DOHH2 (cell line): ENCODE results near the gene MCEE.

Experiments used
- H3F3A ChIP-seq: fragments of 200-600 bp; sonication (generic), shearing (Covaris generic); 2 replicates; pipeline ENCODE4 v1.6.0; 2016; ENCODE audit warnings: antibody characterized with exemption, mild to moderate bottlenecking; ENCODE audit not compliant: control insufficient read depth, insufficient read depth
- H3K27ac ChIP-seq: fragments of 200-600 bp; sonication (generic); 2 replicates; pipeline ENCODE4 v1.5.1; 2014; ENCODE audit warnings: low read depth, mild to moderate bottlenecking, low read length, moderate library complexity
- H3K27me3 ChIP-seq: fragments of 200-600 bp; sonication (generic); 2 replicates; pipeline ENCODE4 v1.6.1; 2014; ENCODE audit warnings: mild to moderate bottlenecking, low read length, mixed read lengths; ENCODE audit not compliant: control insufficient read depth
- H3K36me3 ChIP-seq: fragments of 200-600 bp; sonication (generic); 2 replicates; pipeline ENCODE4 v1.6.1; 2014; ENCODE audit warnings: mild to moderate bottlenecking, low read length, moderate library complexity, mixed read lengths; ENCODE audit not compliant: control insufficient read depth
- H3K4me1 ChIP-seq: fragments of 200-600 bp; sonication (generic); 2 replicates; pipeline ENCODE4 v1.6.1; 2014; ENCODE audit warnings: mild to moderate bottlenecking, low read length, mixed read lengths; ENCODE audit not compliant: control insufficient read depth
- H3K4me2 ChIP-seq: fragments of 200-600 bp; sonication (generic); 2 replicates; pipeline ENCODE4 v1.6.0; 2014; ENCODE audit warnings: mild to moderate bottlenecking, low read length, moderate library complexity
- H3K4me3 ChIP-seq: fragments of 200-600 bp; sonication (generic); 2 replicates; pipeline ENCODE4 v1.5.1; 2014; ENCODE audit warnings: mild to moderate bottlenecking, low read length, mixed read lengths
- H3K79me2 ChIP-seq: fragments of 200-600 bp; sonication (generic); 2 replicates; pipeline ENCODE4 v1.6.1; 2014; ENCODE audit warnings: mild to moderate bottlenecking, low read length, mixed read lengths; ENCODE audit not compliant: control insufficient read depth
- H3K9me2 ChIP-seq: fragments of 200-600 bp; sonication (generic); replicated peaks from 2 replicates; pipeline ENCODE4 v1.6.1; 2014; ENCODE audit warnings: mild to moderate bottlenecking, low read length, mixed read lengths; ENCODE audit not compliant: control insufficient read depth
- H3K9me3 ChIP-seq: fragments of 200-600 bp; sonication (generic); 2 replicates; pipeline ENCODE4 v1.6.1; 2014; ENCODE audit warnings: antibody characterized with exemption, low read length, mixed read lengths; ENCODE audit not compliant: control insufficient read depth, insufficient read depth
- H4K20me1 ChIP-seq: fragments of 200-600 bp; sonication (generic); 2 replicates; pipeline ENCODE4 v1.6.0; 2014; ENCODE audit warnings: low read depth, mild to moderate bottlenecking, antibody characterized with exemption, low read length, moderate library complexity; ENCODE audit not compliant: control insufficient read depth, insufficient read depth
- EZH2phosphoT487 ChIP-seq: fragments of 200-600 bp; sonication (generic); IDR thresholded peaks from 2 replicates; pipeline ENCODE4 v1.6.1; 2017; ENCODE audit warnings: borderline replicate concordance, mild to moderate bottlenecking, antibody characterized with exemption, low read length, moderate library complexity, mixed read lengths
- TF ChIP-seq, protein P1 (sequence below): fragments of 200-600 bp; sonication (generic); IDR thresholded peaks from one replicate; pipeline ENCODE4 v1.5.1; 2014; ENCODE audit warnings: antibody characterized with exemption, mild to moderate bottlenecking, low read depth, low read length; ENCODE audit not compliant: poor library complexity, severe bottlenecking

The MCEE gene

DNA sequence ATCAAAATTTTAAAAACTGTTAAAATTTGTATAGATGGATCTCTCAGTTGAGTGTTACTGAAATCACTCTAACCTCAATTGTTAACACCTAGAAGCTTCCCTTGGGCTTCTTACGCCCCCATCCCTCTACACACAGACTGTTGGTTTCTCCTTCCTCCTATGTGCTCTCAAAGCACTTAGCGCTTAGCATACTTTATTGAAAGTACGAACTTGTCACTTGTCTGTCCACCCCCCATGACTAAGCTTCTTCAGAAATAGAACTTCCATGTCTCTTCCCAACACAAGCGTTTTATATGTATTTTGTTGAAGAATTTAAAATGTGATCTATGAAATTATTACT lies 846 bp upstream of the MCEE start:
- no peaks in the 10 kb centered on the region for H3K9me3 ChIP-seq
- peak overlapping the region; percentile 98 for H3K4me3 ChIP-seq
- no peaks in the 10 kb centered on the region for H3F3A ChIP-seq
- H3K9me2 ChIP-seq = no peaks in the 10 kb centered on the region
- peaks cover 75% of the 10 kb centered on the region for H3K79me2 ChIP-seq
- H3K4me2 ChIP-seq = peak overlapping the region; percentile 94
- H3K4me1 ChIP-seq = peaks cover 34% of the 10 kb centered on the region
- H4K20me1 ChIP-seq = 0 out of 2 replicates have a peak, but pooled peaks cover 6% of the 10 kb centered on the region
- H3K27ac ChIP-seq = peak overlapping the region; percentile 69
- no peaks in the 10 kb centered on the region for H3K27me3 ChIP-seq
- H3K36me3 ChIP-seq = peaks cover 59% of the 10 kb centered on the region
- TF ChIP-seq, protein P1, sequence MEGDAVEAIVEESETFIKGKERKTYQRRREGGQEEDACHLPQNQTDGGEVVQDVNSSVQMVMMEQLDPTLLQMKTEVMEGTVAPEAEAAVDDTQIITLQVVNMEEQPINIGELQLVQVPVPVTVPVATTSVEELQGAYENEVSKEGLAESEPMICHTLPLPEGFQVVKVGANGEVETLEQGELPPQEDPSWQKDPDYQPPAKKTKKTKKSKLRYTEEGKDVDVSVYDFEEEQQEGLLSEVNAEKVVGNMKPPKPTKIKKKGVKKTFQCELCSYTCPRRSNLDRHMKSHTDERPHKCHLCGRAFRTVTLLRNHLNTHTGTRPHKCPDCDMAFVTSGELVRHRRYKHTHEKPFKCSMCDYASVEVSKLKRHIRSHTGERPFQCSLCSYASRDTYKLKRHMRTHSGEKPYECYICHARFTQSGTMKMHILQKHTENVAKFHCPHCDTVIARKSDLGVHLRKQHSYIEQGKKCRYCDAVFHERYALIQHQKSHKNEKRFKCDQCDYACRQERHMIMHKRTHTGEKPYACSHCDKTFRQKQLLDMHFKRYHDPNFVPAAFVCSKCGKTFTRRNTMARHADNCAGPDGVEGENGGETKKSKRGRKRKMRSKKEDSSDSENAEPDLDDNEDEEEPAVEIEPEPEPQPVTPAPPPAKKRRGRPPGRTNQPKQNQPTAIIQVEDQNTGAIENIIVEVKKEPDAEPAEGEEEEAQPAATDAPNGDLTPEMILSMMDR = no peak
- TF ChIP-seq EZH2phosphoT487 = no peak

DNA sequence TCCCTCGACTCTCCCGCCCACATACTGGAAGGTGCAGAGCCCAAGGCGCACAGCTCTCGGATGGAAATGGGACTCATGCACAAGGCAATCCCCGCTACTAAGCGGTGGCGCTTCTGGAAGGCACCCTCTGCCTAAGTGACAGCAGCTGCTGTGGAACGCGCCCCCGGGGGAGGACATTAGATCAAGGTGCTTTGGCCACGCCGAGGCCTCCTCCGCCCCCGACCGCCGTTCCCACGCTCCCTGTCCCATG lies 202 bp downstream of the MCEE start:
- no peaks in the 10 kb centered on the region for H3K9me3 ChIP-seq
- TF ChIP-seq EZH2phosphoT487 = no peak
- TF ChIP-seq, protein P1 = no peak

GRCh38 chr2:71129114-71129901 lies 721 bp downstream of the MCEE start:
- H3K4me2 ChIP-seq = peak overlapping the region; percentile 94
- no peaks in the 10 kb centered on the region for H3K9me3 ChIP-seq
- H4K20me1 ChIP-seq = 0 out of 2 replicates have a peak, but pooled peaks cover 6% of the 10 kb centered on the region
- H3F3A ChIP-seq = 0 out of 2 replicates have a peak, but pooled peaks cover under 1% of the 10 kb centered on the region
- peaks cover 49% of the 10 kb centered on the region for H3K36me3 ChIP-seq
- H3K27ac ChIP-seq = peak overlapping the region; percentile 69
- peak overlapping the region; percentile 98 for H3K4me3 ChIP-seq
- H3K4me1 ChIP-seq = peaks cover 34% of the 10 kb centered on the region
- H3K9me2 ChIP-seq = no peaks in the 10 kb centered on the region
- no peaks in the 10 kb centered on the region for H3K27me3 ChIP-seq
- TF ChIP-seq, protein P1 = no peak
- TF ChIP-seq EZH2phosphoT487 = no peak
- H3K79me2 ChIP-seq = peaks cover 79% of the 10 kb centered on the region

More for the DNA sequence above, 202 bp downstream of the MCEE start:
- Histone ChIP-seq H3K36me3 (peaks cover 52% of the 10 kb centered on the region), H3K9me2 (no peaks in the 10 kb centered on the region), H3F3A (no peaks in the 10 kb centered on the region), H4K20me1 (0 out of 2 replicates have a peak, but pooled peaks cover 6% of the 10 kb centered on the region), H3K27me3 (no peaks in the 10 kb centered on the region), H3K27ac (peak overlapping the region; percentile 69), H3K79me2 (peaks cover 79% of the 10 kb centered on the region), H3K4me1 (peaks cover 34% of the 10 kb centered on the region), H3K4me3 (peak overlapping the region; percentile 98), H3K4me2 (peak overlapping the region; percentile 94)
